Central memory CD8-positive, alpha-beta T cell (primary cell): Measurements from ENCODE around the gene DUSP15.
"Not testable (repeated sequence)": the region's sequence is repeated elsewhere in the genome, so short reads cannot be mapped to it uniquely, and the experiment has no call there.

Source experiments
- ATAC-seq: fragments of 150-1000 bp; cut with Tn5 transposase; replicated peaks from 2 replicates; pipeline ENCODE4 v1.10.0; 2022; ENCODE audit warnings: mild to moderate bottlenecking, moderate FRiP score, moderate number of reproducible peaks; ENCODE audit not compliant: poor library complexity, severe bottlenecking; ENCODE audit errors: extremely low read depth
- DNase-seq, 2 donors: peaks; one replicate each; pipeline ENCODE4 v3.0.0; 2021; ENCODE audit warnings: low spot score in 2 of 2
- H3K27ac Mint-ChIP-seq: one replicate; pipeline ENCODE4 v1.8.0; 2022; ENCODE audit warnings: low read depth, mild to moderate bottlenecking, moderate library complexity, mixed read lengths
- H3K27me3 Mint-ChIP-seq: one replicate; pipeline ENCODE4 v1.8.0; 2022; ENCODE audit warnings: mixed read lengths
- H3K36me3 Mint-ChIP-seq: one replicate; pipeline ENCODE4 v1.8.0; 2022; ENCODE audit warnings: mild to moderate bottlenecking, moderate library complexity, mixed read lengths; ENCODE audit not compliant: insufficient read depth
- H3K4me1 Mint-ChIP-seq: one replicate; pipeline ENCODE4 v1.8.0; 2022; ENCODE audit warnings: mixed read lengths
- H3K4me3 Mint-ChIP-seq: one replicate; pipeline ENCODE4 v1.8.0; 2022; ENCODE audit warnings: mild to moderate bottlenecking, moderate library complexity, mixed read lengths
- H3K9me3 Mint-ChIP-seq: one replicate; pipeline ENCODE4 v1.8.0; 2022; ENCODE audit warnings: mixed read lengths

DUSP15 gene

GRCh38 chr20:31816221-31816620 is 54.1 kb downstream of the DUSP15 start:
- Mint-ChIP-seq H3K4me3 (no peak overlapping the region), H3K36me3 (no peaks in the 10 kb centered on the region), H3K27ac (no peak overlapping the region), H3K9me3 (no peaks in the 10 kb centered on the region), H3K4me1 (no peaks in the 10 kb centered on the region), H3K27me3 (no peaks in the 10 kb centered on the region)
- ATAC-seq: no peak
- no peak for DNase-seq

- no peak overlapping the region for H3K27ac Mint-ChIP-seq
- H3K27me3 Mint-ChIP-seq: no peaks in the 10 kb centered on the region
- DNase-seq (no peak), ATAC-seq (no peak)
- no peaks in the 10 kb centered on the region for H3K9me3 Mint-ChIP-seq
- H3K36me3 Mint-ChIP-seq: no peaks in the 10 kb centered on the region
- H3K4me3 Mint-ChIP-seq: no peak overlapping the region
- no peaks in the 10 kb centered on the region for H3K4me1 Mint-ChIP-seq
Observed at GRCh38 chr20:31815408-31816188, 54.7 kb downstream of the DUSP15 start.

GRCh38 chr20:31814142-31814541 is 56.2 kb downstream of the DUSP15 start:
- not testable (repeated sequence) for H3K9me3 Mint-ChIP-seq, H3K27me3 Mint-ChIP-seq, ATAC-seq, DNase-seq, H3K4me1 Mint-ChIP-seq, H3K4me3 Mint-ChIP-seq, H3K36me3 Mint-ChIP-seq, H3K27ac Mint-ChIP-seq

- DNase-seq (no peak), ATAC-seq (no peak)
- no peak overlapping the region for H3K27ac Mint-ChIP-seq
- H3K27me3 Mint-ChIP-seq: no peaks in the 10 kb centered on the region
- H3K4me3 Mint-ChIP-seq: no peak overlapping the region
- H3K4me1 Mint-ChIP-seq: no peaks in the 10 kb centered on the region
- H3K36me3 Mint-ChIP-seq: no peaks in the 10 kb centered on the region
- H3K9me3 Mint-ChIP-seq: no peaks in the 10 kb centered on the region
Observed at GRCh38 chr20:31813611-31814010, 56.7 kb downstream of the DUSP15 start.

GRCh38 chr20:31811796-31812728 is 58.3 kb downstream of the DUSP15 start:
- Mint-ChIP-seq H3K4me3 (no peak overlapping the region), H3K9me3 (no peaks in the 10 kb centered on the region), H3K36me3 (peaks cover 1% of the 10 kb centered on the region), H3K27ac (no peak overlapping the region), H3K27me3 (no peaks in the 10 kb centered on the region), H3K4me1 (no peaks in the 10 kb centered on the region)
- ATAC-seq (no peak), DNase-seq (no peak)

GRCh38 chr20:31811198-31811597 is 59.1 kb downstream of the DUSP15 start:
- no peaks in the 10 kb centered on the region for H3K27me3 Mint-ChIP-seq
- H3K27ac Mint-ChIP-seq: no peak overlapping the region
- no peak for ATAC-seq
- no peak overlapping the region for H3K4me3 Mint-ChIP-seq
- peaks cover 1% of the 10 kb centered on the region for H3K36me3 Mint-ChIP-seq
- no peaks in the 10 kb centered on the region for H3K4me1 Mint-ChIP-seq
- no peak for DNase-seq
- no peaks in the 10 kb centered on the region for H3K9me3 Mint-ChIP-seq
